ENCODE data around the gene SMARCAD1. TPM values are rescaled to one million over a fixed set of nuclear protein-coding genes. Genes with fewer than 3 reads are reported as not detected.

Gene SMARCAD1
- polyA plus RNA-seq, 1 donor: 31.1 TPM

Other genes starting within 250 kb of the SMARCAD1 start
- gene HPGDS, start 135.0 kb downstream of the SMARCAD1 start, polyA plus RNA-seq (ENCODE audit: insufficient read length): 5.8 TPM
- 268 TPM for gene PDLIM5, start 244.1 kb downstream of the SMARCAD1 start, polyA plus RNA-seq (ENCODE audit: insufficient read length)